GM18867 (cell line): ENCODE data around the gene DHRS2.
"Not testable (repeated sequence)": the region's sequence is repeated elsewhere in the genome, so short reads cannot be mapped to it uniquely, and the experiment has no call there.

ENCODE experiments used
- ATAC-seq: cut with Tn5 transposase; IDR thresholded peaks from one replicate; pipeline ENCODE4 v1.9.1; 2021; ENCODE audit warnings: mild to moderate bottlenecking, moderate library complexity; ENCODE audit not compliant: unreplicated experiment

The DHRS2 gene

GRCh38 chr14:23636317-23637211 is at the start of gene DHRS2:
DHRS2 (plus strand) TSS chr14:23636364; CDS start chr14:23638865, 2,501 bp downstream.
- ATAC-seq, result no peak

GRCh38 chr14:23588884-23589598 is 47.1 kb upstream of the DHRS2 start:
- peak; percentile 96 for ATAC-seq

GRCh38 chr14:23589606-23590005 is 46.6 kb upstream of the DHRS2 start:
- ATAC-seq, result no peak

- no peak for ATAC-seq
Observed at GRCh38 chr14:23590198-23590597, 46.0 kb upstream of the DHRS2 start.

- not testable (repeated sequence) for ATAC-seq
Observed at GRCh38 chr14:23594191-23594590, 42.0 kb upstream of the DHRS2 start.

- no peak for ATAC-seq
Observed at GRCh38 chr14:23600322-23600707, 35.8 kb upstream of the DHRS2 start.

GRCh38 chr14:23600806-23601205 is 35.4 kb upstream of the DHRS2 start:
- no peak for ATAC-seq

- no peak for ATAC-seq
Observed at GRCh38 chr14:23601424-23601823, 34.7 kb upstream of the DHRS2 start.

GRCh38 chr14:23601845-23602180 is 34.4 kb upstream of the DHRS2 start:
- no peak for ATAC-seq

GRCh38 chr14:23602181-23603095 is 33.7 kb upstream of the DHRS2 start:
- no peak for ATAC-seq

- ATAC-seq, result no peak
Observed at GRCh38 chr14:23603103-23603502, 33.1 kb upstream of the DHRS2 start.

- no peak for ATAC-seq
Observed at GRCh38 chr14:23604148-23604547, 32.0 kb upstream of the DHRS2 start.

- ATAC-seq, result no peak
Observed at GRCh38 chr14:23604675-23605170, 31.4 kb upstream of the DHRS2 start.

GRCh38 chr14:23605931-23606585 is 30.1 kb upstream of the DHRS2 start:
- ATAC-seq, result peak; percentile 84

GRCh38 chr14:23608454-23608853 is 27.7 kb upstream of the DHRS2 start:
- no peak for ATAC-seq

- ATAC-seq, result no peak
Observed at GRCh38 chr14:23609001-23609400, 27.2 kb upstream of the DHRS2 start.

GRCh38 chr14:23609411-23610089 is 26.6 kb upstream of the DHRS2 start:
- not testable (repeated sequence) for ATAC-seq

- ATAC-seq, result no peak
Observed at GRCh38 chr14:23610090-23610814, 25.9 kb upstream of the DHRS2 start.

- ATAC-seq, result no peak
Observed at GRCh38 chr14:23610815-23611289, 25.3 kb upstream of the DHRS2 start.
